Measurements from ENCODE around the gene RPUSD1.
"Not testable (repeated sequence)": the region's sequence is repeated elsewhere in the genome, so short reads cannot be mapped to it uniquely, and the experiment has no call there.

RPUSD1 gene

DNA sequence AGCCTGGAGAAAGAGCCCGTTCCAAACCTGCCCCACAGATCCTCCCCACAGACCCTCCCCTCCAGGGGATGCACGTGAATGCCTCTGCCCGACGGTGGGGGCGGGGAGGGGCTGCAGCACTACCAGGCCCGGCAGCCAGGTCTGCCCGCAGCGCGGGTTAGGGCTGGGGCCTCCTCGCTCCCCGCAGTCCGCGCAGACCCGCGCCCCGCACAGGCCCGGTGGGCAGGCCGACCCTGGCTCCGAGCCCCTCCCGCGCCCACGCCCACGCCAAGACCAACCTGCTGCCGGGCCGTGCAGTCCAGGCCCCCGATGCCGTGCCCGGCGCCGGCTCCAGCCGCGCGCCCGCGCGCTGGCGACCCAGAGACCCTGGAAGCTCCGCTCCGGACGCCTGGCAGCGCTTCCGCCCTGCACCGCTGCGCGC, at the start of gene RPUSD1:
Gene RPUSD1 (minus strand): TSS at position 404 of the 421 bp plus-strand sequence. CDS start 644 bp downstream, outside the sequence.
- DNase-seq, result no peak

DNA sequence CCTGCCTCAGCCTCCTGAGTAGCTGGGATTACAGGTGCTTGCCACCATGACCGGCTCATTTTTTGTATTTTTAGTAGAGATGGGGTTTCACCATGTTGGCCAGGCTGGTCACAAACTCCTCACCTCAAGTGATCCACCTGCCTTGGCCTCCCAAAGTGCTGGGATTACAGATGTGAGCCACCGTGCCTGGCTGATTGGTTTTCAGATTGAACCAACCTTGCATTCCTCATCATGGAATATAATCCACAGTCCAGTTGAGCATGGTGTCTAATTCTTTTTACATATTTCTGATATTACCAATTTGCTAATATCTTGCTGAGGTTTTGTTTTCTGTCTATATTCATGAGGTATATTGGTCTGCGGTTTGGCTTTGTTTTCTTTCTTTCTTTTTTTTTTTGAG, 48.6 kb upstream of the RPUSD1 start:
- not testable (repeated sequence) for DNase-seq

DNA sequence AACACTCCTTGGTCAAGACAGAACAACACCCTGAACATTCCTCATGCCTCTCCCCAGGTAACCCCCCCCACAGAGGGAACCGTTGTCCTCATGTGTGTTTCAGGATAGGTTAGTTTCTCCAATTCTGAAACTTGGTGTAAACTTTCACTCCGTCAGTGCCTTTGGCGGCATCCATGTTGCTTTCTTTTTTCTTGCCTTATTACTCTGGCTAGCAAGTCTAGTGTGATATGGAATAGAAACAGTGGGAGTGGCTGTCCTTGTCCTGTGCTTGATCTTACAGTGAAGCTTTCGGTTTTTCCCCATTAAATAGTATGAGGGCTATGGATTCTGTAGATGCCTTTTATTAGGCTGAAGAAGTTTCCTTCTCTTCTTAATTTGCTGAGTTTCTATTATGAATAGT, 48.0 kb upstream of the RPUSD1 start:
- no peak for DNase-seq

GRCh38 chr16:835373-835772, 47.2 kb upstream of the RPUSD1 start:
- DNase-seq, result no peak

DNA sequence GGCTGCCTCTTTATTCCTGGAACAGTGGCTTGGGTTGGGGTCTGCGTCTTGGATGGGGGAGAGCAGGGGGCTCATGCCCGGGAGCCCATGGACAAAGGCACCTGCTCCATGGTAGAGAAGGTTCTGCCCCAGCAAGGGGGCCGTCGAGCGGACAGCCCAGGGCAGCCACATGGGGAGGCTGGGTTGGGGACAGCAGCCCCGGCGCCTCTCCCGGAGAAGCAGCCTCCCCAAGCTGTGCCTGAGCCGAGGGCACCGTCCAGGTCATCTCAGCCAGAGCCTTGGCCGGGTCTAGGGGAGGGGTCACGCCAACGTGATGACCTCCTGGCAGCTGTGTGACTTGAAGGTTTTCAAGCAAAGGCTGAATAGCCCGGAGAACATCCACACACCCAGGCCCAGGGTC, 45.2 kb upstream of the RPUSD1 start:
- no peak for DNase-seq

DNA sequence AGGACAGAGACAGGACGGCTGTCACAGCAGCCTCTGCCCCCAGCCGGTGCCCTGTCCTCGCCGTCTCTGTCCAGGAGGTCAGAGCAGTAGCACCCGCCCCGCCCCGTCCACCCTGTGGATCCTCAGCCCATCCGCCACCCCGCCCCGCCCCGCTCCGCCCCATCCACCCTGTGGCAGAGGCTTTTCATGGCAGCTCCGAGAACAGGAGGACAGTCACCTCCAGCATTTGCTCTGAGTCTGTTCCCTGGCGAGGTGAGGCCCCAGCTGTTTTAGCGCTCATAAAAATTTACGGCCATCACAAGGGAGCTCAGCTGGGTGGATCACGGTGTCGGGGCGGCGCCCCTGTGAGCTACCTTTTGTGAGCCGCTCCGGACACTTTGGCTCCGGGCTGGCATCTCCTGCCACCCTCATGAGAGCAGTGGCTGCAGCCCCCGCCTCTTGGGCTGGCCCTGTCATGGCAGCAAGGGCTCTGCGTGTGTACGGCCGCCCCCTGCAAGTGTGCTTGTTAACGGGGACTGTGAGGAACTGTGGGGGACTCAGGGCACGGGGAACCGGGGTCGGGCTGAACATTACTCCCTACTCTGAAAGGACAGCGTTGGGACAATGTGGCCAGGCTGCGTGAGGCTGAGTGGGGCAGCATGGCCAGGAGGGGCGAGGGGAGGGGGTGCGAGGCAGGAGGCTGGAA, 44.6 kb upstream of the RPUSD1 start:
- DNase-seq, result no peak

GRCh38 chr16:831571-832413, 43.6 kb upstream of the RPUSD1 start:
- no peak for DNase-seq

GRCh38 chr16:830871-831570, 42.8 kb upstream of the RPUSD1 start:
- no peak for DNase-seq

DNA sequence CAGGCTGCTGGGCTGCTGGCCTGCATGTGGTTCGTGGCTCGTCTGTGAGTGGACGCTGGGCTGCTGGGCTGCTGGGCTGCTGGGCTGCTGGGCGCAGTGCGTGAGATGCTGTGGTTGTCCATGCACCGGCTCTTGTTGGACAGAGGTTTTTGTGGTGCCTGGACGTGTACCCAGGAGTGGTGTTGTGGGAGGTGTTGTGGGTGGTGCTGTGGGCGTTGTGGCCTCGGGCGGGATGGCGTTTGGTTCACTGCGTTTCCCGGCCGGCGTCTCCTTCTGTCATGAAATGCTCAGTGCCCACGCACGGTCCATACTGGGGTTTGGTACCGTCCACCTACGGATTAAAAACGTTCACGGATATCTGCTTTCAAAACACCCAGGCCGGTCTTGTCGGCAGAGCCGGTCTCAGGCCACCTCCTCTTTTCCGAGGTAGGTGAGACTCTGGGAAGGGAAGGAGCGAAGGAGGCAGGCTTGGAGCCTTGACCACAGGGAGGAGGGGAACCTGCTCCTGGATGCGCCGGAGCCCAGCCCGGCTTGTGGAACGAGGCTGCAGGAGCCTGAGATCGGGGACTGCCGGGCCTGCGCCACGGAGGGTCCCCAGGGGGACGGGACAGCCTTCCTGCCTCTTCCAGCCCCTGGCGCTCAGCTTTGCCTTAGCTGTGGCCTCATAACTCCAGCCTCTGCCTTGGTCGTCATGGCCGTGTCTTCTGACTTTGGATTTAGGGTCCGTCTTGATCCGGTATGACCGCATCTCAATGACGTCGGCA, 42.1 kb upstream of the RPUSD1 start:
- DNase-seq, result no peak

DNA sequence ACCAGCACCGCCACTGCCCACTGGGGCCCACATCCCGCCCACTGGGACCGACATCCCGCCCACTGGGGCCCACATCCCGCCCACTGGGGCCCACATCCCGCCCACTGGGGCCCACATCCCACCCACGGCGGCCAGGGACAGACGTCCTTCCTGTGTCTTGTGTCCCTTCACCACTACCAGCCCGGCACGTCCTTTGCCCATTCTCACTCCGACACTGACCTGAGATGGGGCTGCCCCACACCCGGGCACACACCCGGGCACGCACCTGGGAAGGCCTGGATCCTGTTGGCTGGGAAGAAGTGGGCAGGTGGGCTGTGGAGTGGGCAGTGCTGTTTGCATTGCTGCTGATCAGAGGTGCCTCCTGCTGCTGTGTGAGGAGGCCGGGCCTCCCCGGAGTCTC, 40.7 kb upstream of the RPUSD1 start:
- no peak for DNase-seq

GRCh38 chr16:827513-827912, 39.3 kb upstream of the RPUSD1 start:
- DNase-seq, result no peak

DNA sequence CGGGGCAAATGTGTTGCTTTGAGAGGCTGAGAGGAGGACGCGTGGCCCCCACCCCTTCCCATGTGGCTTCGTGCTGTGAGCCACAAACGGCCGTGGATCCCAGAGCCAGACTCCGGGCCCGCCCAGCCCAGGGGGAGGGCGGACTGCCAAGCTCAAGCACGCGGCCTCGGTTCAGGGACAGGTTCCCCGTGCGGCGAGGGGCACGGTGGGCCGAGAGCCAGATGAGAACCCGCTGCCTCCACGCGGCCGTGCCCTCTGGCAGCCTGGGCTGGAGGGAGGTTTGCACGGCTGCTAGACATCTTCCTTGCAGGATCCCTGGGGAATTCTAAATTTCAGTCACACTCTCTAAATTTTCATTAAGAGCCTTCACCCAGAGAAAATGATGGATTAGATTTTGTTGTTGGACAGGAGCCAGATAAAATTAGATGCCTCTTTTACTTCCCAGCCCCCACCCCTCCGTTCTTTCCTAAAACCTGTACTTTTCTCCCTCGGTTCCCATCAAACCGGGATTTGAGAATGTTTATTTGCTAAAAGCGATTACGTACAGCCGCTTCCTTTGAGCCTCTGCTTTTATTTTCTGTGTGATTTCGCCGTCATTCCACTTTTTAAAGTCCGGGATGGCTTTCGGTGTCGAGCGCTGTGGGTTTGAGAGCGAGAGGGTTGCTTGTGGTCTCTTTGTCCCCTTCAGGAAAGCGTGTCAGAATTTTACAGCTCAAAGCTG, 37.3 kb upstream of the RPUSD1 start:
- DNase-seq, result no peak

GRCh38 chr16:824601-825000, 36.4 kb upstream of the RPUSD1 start:
- no peak for DNase-seq

DNA sequence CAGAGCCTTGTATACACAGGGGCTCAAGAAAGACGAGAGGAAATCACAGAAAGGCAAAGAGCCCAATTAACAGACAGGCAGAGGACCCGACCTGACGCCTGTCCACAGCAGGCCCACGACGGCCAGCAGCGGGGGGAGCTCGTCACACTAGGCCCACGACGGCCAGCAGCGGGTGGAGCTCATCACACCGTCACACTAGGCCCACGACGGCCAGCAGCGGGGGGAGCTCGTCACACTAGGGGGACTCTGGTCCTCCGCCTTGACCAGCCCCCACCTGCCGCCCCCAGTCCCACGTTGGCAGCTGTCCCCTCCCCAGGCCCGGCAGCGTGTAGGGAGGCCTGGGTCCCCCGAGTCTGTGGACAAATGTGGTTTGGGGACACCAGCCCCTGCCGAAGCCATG, 36.0 kb upstream of the RPUSD1 start:
- no peak for DNase-seq

GRCh38 chr16:822909-823297, 34.7 kb upstream of the RPUSD1 start:
- DNase-seq, result no peak

DNA sequence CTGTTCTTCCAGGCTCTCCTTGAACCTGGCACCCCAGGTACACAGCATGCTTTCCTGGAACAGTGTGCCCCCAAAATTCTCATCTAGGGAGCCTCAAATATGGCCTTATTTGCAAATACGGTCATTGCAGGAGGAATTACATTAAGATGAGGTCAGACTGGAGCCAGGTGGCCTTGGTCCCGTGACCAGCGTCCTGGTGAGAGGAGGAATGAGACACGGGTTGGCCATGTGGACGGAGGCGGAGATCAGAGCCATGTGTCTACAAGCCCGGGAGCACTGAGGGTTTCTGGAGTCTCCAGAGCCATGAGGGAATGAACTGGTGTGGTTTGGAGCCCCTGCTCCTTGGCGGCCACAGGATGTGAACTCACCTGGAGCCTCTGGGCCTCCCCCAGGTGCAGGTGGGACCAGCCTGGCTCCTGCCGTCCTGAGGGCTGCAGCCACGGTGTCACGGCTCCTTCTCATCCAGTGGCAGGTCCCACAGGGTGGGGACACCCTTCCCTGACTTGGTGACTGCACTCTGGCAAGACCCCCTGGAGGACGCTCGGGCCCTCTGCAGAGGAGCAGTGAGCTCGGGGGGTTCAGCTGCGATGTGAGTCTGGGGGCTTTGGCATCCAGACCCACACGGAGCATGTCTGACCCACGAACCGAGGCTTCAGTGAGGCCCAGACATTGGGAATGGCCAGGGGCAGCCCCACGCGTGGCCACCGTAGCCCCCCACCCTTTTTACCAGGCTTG, 34.2 kb upstream of the RPUSD1 start:
- DNase-seq, result no peak

DNA sequence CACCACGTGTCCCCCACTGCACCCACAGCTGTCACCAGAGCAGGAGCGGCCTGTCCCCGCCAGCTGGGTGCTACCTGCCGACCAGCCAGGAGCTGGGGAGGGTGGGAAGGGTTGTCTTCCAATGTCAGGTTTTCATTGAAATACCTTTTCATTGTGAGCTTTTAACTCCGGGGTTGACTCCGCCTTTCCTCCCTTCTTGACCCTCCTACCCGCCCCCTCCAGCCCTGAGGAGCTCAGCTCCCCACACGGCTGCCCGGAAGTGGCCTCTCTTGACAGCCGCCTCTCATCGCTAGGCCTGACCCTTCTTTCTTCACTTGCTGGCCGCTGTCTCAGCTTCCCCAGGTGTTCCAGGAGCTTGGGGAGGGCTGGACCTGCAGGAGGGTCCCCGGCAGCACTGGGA, 33.6 kb upstream of the RPUSD1 start:
- no peak for DNase-seq

DNA sequence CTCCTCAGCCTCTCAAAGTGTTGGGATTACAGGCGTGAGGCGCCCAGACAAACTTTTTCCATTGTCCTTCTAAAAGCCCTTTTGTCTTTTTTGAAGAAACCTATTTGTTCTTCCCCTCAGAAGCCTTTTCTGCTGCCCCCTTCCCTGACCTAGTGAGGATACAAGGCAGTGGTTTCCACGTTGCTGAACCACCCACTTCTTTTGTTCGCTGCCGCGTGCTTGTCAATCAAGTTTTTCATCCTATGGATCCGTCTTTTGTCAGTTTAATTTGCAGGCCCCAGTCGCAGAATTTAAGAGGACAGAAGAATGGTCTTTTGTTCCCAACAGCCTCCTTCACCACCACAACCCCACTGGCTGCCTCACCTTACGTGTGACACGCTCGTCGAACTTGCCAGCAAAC, 32.6 kb upstream of the RPUSD1 start:
- DNase-seq, result no peak

DNA sequence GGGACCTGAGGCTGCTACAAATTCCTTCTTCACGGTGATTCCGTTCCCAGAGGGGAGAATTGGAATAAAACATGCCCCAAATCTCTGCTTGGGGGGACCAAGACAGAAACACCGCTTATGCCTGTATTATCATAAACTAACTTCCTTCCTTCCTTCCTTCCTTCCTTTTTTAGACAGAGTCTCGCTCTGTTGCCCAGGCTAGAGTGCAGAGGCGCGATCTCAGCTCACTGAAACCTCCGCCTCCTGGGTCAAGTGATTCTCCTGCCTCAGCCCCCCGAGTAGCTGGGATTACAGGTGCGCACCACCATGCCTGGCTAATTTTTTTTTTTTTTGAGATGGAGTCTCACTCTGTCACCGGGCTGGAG, 31.8 kb upstream of the RPUSD1 start:
- DNase-seq, result not testable (repeated sequence)

DNA sequence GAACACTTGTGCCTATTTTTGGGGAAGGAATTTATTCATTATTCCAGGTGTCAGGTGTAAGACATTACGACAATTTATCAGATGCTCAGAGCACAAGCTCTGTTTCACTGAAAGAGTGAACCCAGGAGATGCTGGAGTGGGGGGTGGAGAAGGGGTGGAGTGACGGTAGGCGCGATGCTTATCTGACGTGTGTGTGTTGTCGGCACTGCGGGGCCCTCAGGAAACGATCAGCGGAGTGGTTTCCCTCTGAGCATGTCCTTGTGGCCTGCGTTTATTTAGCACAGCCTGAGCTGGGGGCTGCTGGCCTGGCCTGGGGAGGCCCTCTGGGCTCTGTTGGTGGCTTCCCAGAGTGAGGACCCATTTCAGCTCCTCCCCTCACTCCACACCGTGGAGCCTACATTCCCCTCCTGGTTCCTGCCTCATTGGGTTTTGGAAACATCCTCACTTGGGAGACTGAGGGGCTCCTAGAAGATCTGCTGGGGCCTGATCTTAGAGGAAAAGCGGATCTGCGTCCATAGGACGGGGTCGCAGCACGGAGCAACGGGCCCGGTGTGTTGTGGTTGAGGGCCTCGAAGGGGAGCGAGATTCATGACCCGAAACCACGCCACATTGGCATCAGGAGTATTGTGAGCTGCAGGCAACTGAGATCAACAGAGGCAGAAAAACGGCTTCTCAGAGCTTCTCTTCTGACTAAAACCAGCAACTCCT, 31.3 kb upstream of the RPUSD1 start:
- no peak for DNase-seq

- no peak for DNase-seq
Measured at GRCh38 chr16:818592-818991, 30.4 kb upstream of the RPUSD1 start.
